NCI-H526 (cell line): ENCODE data around the gene NGFR.

Experiments used
- DNase-seq, 2 experiments: peaks; one replicate each; lab custom pipeline; 2025; lab: John Stamatoyannopoulos, UW

Gene NGFR, protein sequence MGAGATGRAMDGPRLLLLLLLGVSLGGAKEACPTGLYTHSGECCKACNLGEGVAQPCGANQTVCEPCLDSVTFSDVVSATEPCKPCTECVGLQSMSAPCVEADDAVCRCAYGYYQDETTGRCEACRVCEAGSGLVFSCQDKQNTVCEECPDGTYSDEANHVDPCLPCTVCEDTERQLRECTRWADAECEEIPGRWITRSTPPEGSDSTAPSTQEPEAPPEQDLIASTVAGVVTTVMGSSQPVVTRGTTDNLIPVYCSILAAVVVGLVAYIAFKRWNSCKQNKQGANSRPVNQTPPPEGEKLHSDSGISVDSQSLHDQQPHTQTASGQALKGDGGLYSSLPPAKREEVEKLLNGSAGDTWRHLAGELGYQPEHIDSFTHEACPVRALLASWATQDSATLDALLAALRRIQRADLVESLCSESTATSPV

DNA sequence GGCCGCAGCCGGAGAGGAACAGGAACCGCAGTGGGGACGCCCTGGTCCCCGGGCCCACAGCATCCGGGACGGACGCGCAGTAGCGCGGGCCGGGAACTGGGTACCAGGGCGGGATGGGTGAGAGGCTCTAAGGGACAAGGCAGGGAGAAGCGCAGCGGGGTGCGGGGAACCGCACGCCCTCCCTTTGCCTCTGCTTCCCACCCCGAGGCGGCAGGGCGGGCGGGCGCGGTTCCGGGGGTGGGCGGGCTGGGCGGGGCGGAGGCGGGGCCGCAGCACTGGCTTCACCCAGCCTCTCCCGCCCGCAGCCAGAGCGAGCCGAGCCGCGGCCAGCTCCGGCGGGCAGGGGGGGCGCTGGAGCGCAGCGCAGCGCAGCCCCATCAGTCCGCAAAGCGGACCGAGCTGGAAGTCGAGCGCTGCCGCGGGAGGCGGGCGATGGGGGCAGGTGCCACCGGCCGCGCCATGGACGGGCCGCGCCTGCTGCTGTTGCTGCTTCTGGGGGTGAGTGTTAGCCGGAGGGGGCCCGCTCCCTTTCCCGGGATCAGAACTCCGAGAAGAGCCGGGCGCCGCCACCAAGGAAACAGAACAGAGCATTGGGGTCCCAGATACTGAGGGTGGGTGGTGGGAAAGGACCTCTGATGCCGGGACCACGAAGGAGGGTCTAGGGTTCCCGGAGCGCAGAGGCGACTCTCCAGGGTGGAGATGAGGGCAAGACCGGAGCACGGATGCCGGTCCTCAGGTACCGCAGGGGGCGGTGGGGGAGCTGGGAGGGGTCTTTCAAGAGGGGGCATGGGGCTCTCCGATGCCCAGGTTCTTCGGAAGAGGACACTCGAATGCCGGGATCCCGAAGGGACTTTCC lies at the start of gene NGFR:
TSS of gene NGFR (plus strand) at position 308 of the 856 bp plus-strand sequence. CDS start at position 433, 125 bp downstream.
- peak in 1 of 2 experiments; percentile 78 for DNase-seq

DNA sequence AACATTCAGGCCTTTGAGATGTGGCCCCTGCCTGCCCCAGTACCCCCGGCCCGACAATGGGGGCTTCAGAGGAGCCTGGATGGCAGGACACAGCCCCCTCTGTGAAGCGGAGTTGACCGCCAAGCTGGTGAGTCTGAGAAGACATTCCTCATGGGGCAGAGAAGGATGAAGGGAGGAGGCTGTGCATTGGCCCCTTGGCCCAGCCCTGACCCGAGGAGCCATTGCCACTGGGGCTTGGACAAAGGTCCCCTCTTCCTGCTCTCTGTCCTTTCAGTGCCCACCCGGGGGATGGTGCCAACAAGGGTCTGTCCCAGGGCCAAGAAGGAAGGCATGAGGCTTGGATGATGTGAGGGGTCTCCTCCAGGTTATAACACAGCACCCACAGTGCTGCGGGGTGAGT lies 49.5 kb upstream of the NGFR start:
- DNase-seq, result no peak

DNA sequence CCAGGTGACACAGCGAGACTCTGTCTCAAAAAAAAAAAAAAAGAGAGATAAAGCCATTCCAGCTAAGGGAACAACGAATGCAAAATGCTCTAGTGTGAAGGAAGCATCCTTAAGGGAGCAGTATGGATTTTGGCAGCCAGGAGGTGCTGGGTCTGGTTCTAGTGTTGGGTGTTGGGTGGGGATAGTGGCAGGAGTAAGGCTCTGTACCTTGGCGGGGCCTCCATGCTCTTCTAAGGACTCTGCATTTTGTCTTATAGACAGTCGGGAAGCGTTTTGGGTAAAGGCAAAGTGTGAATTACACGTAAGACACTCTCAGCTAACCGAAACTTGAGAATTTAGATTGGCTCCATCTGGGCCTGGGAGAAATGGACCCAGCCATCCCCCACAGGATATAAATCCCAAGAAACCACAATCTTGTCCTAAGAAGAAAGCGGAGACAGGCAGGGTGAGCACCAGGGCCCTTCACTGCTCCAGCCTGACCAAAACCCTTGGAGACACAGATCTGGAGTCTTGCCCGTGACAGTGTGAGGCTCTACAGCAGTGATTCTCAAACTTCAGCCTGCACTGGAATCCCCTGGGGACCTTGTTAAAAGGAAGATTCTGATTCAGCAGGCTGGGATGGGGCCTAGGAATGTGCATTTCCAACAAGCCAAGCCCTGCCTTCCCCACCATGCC lies 47.3 kb upstream of the NGFR start:
- DNase-seq, result no peak

DNA sequence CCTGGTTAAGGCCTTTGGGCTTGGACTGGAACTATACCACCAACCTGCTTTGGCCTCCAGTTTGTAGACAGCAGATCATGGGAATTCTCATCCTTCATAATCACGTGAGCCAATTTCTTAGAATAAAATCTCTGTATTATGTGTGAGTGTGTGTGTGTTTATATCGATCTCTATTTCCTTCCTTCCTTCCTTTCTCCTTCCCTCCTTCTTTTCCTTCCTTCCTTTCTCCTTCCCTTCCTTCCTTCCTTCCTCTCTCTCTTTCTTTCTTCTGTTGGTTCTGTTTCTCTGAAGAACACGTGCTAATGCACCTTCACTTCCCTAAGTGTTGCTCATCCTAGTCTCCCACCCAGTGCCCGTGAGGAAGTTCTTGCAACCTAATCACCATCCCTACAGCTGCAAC lies 44.9 kb upstream of the NGFR start:
- no peak for DNase-seq

DNA sequence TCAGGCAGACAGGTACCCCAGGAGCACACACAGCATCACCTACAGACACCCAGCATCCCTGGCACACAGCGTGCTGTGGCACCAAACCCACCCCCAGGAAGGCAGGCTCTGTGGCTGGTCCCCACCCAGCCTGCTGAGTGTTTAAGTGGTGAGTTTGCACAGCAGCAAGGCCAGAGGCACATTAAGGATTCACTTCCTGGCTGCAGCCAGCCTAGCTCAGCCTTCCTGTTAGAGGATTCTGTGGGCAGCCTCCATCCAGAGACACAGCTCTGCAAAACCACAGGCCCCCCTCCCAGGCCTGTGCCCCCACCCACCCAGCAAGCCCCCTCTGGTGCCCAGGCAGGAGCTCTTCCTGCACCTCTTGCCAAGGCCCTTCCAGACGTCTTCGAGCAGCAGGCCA lies 44.4 kb upstream of the NGFR start:
- no peak for DNase-seq

DNA sequence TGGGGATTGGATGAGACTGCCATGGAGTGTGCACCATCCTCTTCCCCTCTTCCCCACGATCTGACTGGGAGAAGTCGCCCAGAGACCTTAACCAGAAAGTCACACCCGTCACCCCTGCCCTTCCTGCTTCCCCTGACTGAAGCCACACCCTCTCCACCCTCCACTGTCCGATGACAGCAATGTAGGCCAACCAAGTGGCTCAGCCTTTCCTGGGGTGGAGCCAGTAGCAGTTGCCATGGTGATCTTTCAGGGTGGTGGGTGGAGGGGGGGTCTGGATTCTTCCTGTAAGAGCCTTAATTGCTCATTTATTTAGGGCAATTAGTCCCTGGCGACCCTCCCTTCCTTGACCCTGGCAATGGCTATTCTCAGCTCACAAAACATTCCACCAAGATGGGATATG lies 42.9 kb upstream of the NGFR start:
- DNase-seq, result no peak

DNA sequence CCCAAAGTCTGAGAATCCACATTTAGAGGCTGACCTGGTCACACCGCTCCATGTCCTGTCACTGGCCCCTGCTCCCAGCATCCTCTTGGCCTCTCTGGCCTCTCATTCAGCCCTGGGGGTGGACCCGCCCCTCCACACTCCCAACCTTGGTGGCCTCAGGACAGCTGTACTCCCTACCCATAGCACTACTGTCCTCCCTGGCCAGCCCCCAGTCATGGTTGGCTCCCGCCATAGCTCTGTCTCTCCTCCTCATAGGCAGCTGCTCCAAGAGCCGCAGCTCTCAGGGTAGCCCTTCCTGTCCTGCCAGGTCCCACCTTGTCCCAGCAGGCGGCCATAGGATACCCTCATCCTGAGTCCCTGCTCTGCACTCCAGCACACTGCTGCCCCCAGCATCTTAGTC lies 42.4 kb upstream of the NGFR start:
- no peak for DNase-seq

DNA sequence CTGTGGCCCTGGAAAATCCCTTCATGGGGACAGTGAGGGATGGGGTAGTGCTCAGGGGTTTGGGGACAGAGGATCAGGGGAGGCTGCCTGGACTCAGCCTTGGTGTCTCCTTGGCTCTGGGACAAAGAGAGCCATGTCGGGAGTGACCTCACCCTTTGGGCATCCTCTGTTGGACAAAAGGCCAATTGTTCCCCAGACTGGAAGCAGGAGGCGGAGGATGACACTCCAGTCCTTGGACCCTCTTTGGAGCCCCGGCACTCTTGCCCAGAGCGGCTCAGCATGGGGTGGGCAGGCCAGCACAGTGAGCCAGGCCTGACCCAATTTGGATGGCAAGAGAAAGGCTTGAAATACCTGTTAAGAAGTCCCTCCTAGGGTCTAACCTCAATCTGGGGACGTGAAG lies 41.0 kb upstream of the NGFR start:
- DNase-seq, result no peak

DNA sequence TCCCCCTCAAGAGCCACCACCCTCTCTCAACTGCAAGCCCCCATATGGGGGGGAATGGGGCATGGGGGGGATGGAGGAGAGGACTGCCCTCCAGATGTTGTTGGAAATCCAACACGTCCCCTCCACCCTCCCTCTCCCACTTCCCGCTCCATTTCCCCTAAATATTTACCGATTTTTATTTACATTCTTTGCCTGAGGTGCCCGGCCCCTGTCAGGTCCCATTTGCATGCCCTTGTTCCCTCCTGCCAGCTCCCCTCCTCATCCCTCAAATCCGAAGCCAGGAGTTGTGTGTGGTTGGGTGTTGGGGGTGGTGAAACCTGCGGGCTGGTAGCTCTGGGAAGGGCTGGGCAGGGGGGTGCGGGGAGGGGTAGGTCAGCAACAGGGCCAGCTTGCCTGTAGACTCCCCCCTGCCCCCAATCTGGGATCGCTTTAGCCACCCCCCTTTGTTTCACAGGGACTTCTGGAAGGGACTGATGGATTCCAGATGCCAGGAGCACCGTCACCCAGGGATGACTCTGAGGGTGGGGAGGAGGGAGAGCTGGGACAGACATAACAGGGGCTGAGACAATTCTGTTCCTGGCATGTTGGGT lies 39.7 kb upstream of the NGFR start:
- peak; percentile 13 to 55 for DNase-seq

DNA sequence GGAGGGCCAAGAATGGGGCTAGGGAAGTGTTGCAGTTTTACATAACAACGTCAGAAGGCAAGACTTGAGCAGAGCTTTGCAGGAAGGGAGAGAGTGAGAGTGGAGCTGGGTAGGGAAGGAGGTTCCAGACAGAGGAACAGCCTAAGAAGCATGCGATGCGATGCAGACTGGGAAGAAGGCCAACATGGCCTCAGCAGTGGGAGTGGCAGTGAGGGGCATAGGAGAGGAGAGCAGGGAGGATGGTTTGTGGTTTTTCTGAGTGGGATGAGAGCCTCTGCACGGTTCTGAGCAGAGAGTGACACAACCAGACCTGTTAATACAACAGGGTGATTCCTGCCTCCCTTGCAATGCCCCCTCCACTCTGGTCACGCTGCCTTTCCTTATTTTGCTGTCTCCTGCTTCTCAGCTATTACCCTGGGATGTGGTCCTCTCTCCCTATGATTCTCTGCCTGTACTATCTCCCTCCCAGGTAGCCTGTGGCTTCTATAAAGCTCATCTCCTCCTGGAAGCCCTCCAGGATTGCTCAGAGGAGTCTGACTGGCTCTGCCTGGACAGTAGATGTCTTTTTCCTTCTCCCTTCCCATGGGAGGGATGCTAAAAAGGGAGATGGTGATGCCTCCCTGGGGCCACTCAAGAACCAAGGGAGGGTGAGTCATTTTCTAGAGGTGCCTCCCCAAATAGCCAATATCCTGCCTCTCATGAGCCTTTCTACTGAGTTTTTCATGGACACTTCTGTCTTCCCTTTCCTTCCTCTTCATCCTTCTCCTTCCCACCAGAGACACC lies 38.7 kb upstream of the NGFR start:
- DNase-seq, result no peak

DNA sequence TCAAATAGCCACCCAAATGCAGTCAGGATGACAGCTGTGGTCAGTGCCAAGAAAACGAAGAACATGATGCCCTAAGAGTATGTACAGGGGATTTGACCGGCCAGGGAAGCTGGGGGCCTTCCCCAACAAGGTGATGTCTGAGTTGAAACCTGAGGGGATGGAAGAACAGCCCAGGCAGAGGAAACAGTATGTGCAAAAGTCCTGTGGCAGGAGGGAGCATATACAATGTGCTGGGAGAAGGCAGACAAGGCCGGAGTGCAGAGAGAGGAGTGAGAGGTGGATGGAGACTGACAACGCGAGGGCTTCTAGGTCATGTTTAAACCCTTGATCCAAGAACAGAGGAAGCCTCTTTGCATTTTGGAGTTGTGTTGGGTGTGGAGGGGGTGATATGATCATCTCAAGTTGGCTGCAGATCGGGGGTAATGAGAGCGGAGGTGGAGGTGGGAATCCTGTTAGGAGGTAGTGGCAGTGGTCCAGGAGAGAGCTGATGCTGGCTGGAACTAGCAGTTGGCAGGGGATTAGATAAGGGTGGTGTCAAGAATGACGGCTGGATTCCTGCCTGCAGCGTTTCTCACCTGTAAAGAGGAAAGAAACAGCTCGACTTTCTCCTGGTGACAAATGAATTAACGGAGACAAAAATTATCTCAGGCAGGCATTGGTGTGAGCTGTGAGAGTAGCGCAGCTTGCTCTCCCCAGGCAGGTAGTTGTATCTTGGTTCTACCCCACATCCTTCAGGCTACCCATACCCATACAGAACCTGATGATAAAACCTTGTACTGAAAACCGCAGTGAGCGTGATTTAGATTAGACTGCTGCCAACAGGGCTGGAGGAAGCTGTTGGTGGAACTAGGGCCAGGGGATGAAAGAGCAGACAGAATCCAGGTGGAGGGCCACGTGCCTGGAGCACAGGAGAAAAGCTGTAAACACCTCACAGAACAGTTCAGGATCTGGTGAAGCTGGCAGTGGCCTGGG lies 37.2 kb upstream of the NGFR start:
- DNase-seq, result no peak

DNA sequence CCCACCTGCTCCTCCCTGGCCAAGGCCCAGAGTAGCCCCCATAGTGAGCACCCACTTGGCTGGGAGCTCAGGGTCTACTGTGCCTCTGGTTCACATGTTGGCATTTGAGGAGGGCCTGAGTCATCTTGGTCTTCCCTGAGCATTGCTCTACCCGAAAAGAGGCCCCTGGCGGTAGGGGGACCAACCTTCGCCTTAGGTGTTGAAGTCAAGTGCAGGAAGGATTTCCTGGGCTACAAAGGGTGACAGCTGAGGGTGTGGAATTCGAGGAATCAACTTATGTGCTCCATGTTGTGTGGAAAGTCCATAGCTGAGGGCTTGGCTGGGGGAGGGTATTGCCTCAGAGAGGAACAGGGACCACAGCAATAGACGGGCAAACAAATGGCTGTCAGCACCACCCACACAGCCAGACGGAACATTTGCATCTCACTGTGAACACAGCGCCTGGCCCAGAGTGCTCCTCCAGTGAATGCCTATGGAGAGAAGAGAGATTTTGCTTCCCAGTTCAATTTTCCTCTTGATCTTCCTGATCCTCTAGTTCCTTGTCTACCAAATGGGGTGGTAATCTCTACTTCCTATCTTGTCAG lies 35.6 kb upstream of the NGFR start:
- peak in 1 of 2 experiments; percentile 38 for DNase-seq

DNA sequence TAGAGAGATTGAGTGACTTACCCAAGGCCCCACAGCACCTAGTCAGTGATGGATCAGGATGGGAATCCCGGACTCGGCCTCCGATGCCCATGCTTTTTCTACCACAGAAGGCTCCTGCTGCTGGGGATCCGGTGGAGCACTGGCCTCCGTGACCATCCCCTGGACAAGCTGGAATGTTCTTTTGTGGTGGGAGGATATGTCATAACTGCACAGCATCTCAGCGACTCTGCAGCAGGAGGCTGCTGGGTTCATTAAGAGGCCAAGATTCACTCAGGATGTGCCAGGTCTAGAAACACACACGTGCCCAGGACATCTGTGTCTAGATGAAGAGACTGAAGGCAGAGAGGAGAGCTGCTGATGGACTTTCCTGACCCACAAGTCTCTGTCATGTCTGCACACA lies 34.7 kb upstream of the NGFR start:
- no peak for DNase-seq

DNA sequence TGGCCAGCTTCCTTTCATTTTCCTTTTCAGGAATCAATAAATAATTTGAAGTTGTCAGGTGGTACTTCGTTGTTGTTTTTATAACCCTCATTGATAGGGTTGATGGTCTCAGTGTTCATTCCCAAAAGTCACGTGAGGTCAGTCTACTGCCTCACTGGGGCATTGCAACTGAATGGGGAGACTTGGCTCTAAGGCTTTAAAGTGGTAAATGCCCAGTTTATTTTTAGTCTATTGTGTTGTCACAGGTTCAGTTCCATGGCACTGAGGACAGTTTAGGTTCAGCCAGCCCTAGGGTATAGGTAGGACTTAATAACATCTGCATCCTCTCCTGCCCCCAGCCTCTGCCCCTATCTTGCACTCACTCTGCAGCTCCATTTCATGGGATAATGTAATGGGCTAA lies 33.5 kb upstream of the NGFR start:
- DNase-seq, result no peak

DNA sequence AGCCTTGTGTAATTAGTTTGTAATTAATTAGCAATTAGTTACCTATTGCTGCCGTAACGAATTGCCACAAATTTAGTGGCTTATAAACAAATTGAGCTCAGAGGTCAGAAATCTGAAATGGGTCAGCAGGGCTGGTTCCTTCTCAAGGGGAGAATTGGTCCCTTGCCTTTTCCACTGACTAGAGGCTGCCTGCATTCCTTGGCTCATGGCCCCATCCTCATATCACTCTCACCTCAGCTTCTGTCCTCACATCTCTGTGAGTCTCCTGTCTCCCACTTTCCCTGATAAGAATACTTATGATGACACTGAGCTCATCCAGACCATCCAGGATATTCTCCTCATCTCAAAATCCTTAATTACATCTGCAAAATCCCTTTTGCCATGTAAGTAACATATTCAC lies 31.0 kb upstream of the NGFR start:
- DNase-seq, result no peak

DNA sequence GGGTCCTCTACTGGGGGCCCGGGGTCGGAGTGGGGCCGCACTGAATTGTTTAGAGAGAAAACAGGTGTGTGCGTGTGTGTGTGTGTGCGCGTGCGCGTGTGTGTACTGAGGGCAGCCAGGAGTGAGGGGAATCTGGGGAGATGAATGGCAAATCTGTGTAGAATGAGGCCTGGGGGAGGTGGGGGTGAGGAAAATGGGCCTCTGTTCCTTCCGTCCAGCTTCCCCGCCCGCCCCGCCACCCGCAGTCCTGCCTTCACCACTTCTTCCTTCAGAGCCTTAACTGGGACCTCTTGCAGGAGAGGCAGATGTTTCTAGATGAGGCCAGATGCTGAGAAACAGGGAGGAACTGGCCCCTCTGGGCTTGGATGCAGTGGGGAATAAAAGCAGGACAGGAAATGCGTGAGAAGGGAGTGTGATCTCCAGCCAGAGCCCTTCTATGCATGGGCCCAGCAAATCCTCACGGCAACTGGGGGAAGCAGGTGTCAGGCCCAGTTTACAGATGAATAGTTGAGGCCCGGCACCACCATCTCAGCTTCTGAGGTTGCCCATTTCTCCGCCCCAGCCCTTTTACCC lies 29.7 kb upstream of the NGFR start:
- no peak for DNase-seq

DNA sequence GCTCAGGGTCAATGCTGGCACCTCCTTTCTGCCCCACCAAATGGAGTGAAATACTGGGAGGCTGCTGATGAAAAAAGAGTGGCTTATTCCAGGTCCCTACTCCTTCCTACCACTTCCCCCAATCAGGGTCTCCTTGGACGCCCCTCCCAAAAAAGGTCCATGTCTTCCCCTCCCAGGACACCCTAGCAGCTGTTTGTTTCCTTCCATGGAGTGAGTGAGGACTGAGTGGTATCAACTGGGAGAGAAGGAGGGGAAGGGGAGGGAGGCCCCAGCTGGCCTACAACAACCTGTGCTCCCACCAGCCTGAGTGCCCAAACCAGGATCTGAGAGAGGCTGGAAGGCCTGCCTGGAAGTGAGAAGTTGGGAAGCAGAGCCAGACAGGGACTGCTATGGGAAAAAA lies 28.7 kb upstream of the NGFR start:
- no peak for DNase-seq

DNA sequence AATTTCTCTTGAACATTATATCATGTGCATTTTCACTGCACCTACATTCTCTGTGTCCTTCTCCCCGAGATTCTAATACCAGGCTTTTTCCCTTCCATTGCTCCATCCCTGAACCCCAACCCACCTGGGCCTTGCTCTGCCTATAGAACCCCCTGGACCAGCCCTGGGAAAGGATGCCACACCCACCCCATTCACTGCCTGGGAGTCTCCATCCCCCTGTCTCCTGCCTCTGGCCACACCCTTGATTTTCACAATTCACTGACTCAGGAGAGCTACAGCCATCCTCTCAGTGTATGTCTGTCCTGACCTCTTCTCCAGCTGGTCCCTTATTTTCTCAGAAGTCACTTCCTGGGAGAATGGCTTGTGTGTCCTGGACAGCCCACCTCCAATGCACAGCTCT lies 27.9 kb upstream of the NGFR start:
- DNase-seq, result no peak

DNA sequence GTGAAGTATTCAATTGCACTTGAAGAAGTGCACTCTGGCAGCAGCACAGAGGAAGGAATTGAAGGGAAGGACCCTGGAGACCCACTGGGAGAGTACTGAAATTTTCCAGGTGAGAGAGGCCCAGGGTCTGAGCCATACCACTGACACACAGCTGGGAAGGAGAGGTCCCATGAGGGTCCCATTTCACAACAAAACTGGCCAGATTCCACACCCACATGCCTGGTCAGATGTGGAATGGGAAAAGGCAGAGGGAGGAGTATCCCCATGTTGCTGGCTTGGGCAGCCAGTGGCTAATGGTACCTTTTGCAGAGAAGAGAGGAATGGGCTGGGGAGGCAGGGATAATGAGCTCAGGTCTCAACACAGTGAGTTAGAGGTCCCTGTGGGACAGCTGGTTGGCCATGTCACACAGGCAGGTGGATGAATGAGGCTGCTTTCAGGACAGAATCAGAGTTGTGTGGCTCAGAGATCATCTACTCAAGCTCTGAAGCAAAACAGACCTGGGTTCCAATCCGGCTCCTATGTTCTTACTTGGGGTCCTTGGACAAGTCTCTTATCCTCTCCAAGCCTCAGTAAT lies 26.2 kb upstream of the NGFR start:
- no peak for DNase-seq
